Chondrocyte (in vitro differentiated cells): Measurements from ENCODE around the gene INTS15. TPM values are rescaled to one million over a fixed set of nuclear protein-coding genes. Genes with fewer than 3 reads are reported as not detected.

Source experiments
- DNase-seq: peaks from one replicate; pipeline ENCODE4 v3.0.0; 2021; ENCODE audit warnings: mixed read lengths, low spot score
- H3K27ac Mint-ChIP-seq: one replicate; pipeline ENCODE4 v1.8.0; 2021; ENCODE audit warnings: mild to moderate bottlenecking, moderate library complexity, mixed read lengths; ENCODE audit not compliant: unreplicated experiment
- H3K27me3 Mint-ChIP-seq: 2 replicates; pipeline ENCODE4 v1.8.0; 2021; ENCODE audit warnings: low read depth, mixed read lengths
- H3K36me3 Mint-ChIP-seq: 2 replicates; pipeline ENCODE4 v1.8.0; 2021; ENCODE audit warnings: low read depth, mixed read lengths
- H3K4me1 Mint-ChIP-seq: 2 replicates; pipeline ENCODE4 v1.8.0; 2021; ENCODE audit warnings: low read depth, mild to moderate bottlenecking, mixed read lengths
- H3K4me3 Mint-ChIP-seq: one replicate; pipeline ENCODE4 v1.8.0; 2021; ENCODE audit warnings: mild to moderate bottlenecking, moderate library complexity, mixed read lengths; ENCODE audit not compliant: unreplicated experiment
- H3K9me3 Mint-ChIP-seq: 2 replicates; pipeline ENCODE4 v1.8.0; 2021; ENCODE audit warnings: low read depth, mixed read lengths
- total RNA-seq: library from RNA; stranded (reverse); gene quantifications from 3 replicates; pipeline ENCODE4 v1.2.1, GENCODE V29; 2021
- TF ChIP-seq, protein P1 (sequence below): fragments of 200-600 bp; sonication (generic); IDR thresholded peaks from 2 replicates; pipeline ENCODE4 v1.5.0; 2021; ENCODE audit warnings: antibody characterized with exemption, mild to moderate bottlenecking, moderate library complexity

INTS15 gene
- total RNA-seq, 1 donor from 2014 or later, result 30.0 TPM

DNA sequence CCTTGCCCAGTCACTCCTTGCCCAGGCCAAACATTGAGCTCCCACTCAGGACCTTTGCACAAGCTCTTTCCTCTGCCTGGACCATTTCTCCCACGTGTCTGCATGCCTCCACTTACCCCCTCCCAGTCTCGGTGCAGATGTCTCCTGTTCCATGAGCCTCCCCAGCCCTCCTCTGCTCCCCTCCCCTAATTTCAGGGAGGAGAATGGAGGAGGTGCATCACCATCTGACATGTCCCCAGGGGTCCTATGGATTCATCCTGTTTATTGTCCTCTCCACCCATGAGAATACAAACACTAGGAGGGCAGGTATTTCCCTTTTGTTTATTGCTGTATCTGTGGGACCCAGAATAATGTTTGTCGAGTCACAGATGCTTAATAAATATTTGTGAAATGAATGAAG, 29.9 kb upstream of the INTS15 start:
- Mint-ChIP-seq H3K4me1 (no peaks in the 10 kb centered on the region), H3K27ac (no peak overlapping the region), H3K4me3 (no peak overlapping the region), H3K9me3 (no peaks in the 10 kb centered on the region), H3K36me3 (no peaks in the 10 kb centered on the region), H3K27me3 (peaks cover 2% of the 10 kb centered on the region)
- TF ChIP-seq, protein P1, sequence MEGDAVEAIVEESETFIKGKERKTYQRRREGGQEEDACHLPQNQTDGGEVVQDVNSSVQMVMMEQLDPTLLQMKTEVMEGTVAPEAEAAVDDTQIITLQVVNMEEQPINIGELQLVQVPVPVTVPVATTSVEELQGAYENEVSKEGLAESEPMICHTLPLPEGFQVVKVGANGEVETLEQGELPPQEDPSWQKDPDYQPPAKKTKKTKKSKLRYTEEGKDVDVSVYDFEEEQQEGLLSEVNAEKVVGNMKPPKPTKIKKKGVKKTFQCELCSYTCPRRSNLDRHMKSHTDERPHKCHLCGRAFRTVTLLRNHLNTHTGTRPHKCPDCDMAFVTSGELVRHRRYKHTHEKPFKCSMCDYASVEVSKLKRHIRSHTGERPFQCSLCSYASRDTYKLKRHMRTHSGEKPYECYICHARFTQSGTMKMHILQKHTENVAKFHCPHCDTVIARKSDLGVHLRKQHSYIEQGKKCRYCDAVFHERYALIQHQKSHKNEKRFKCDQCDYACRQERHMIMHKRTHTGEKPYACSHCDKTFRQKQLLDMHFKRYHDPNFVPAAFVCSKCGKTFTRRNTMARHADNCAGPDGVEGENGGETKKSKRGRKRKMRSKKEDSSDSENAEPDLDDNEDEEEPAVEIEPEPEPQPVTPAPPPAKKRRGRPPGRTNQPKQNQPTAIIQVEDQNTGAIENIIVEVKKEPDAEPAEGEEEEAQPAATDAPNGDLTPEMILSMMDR, result no peak
- no peak for DNase-seq

DNA sequence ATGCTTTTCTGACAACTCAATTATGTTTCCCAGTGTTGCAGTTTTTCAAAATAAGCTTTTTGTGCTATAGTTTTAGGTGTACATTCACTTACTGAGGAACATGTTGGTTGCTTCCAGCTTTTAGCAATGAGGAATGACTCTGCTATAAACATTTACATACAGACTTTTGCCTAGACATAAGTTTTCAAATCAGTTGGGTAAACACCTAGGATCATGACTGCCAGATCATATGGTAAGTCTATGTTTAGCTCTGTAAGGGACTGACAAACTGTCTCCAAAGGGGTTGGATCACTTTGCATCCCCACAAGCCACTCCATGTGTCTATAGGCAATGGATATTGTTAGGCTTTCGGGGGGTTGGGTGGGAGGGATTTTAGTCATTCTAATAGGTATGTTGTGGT, 27.7 kb upstream of the INTS15 start:
- no peak overlapping the region for H3K27ac Mint-ChIP-seq
- H3K4me1 Mint-ChIP-seq, result no peaks in the 10 kb centered on the region
- no peaks in the 10 kb centered on the region for H3K36me3 Mint-ChIP-seq
- H3K4me3 Mint-ChIP-seq, result no peak overlapping the region
- no peaks in the 10 kb centered on the region for H3K9me3 Mint-ChIP-seq
- H3K27me3 Mint-ChIP-seq, result peaks cover 5% of the 10 kb centered on the region
- no peak for DNase-seq
- TF ChIP-seq, protein P1, result no peak

DNA sequence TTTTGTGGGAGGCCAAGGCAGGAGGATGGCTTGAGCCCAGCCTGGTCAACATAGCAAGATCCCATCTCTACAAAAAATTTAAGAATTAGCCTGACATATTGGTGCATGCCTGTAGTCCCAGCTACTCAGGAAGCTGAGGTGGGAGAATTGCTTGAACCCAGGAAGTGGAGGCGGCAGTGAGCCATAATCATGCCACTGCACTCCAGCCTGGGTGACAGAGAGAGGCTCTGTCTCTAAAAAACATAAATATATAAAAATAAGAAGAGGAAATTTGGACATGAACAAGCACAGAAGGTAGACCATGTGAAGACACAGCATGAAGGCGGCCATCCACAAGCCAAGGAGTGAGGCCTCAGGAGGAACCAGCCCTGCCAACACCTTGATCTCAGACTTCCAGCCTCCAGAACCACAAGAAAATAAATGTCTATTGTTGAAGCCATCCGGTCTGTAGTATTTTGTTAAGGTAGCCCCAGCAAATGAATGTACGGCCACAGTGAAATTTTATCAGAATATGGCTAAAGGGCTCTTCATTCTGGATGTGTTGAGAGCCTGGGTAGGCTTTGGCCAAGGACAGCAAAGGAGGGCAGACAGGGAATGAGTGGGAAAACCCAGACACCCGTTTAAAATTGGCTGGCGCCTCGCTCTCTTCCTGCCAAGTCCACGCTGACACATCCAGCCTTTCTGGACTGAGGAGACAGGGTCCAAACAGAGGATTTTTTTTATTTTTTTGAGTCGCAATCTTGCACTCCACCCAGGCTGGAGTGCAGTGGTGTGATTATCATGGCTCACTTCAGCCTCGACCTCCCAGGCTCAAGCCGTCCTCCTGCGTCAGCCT, 25.7 kb upstream of the INTS15 start:
- H3K27me3 Mint-ChIP-seq, result peaks cover 5% of the 10 kb centered on the region
- H3K9me3 Mint-ChIP-seq, result no peaks in the 10 kb centered on the region
- TF ChIP-seq, protein P1, result no peak
- H3K27ac Mint-ChIP-seq, result no peak overlapping the region
- H3K4me3 Mint-ChIP-seq, result no peak overlapping the region
- no peak for DNase-seq
- H3K36me3 Mint-ChIP-seq, result no peaks in the 10 kb centered on the region
- no peaks in the 10 kb centered on the region for H3K4me1 Mint-ChIP-seq

- DNase-seq, result no peak
- Mint-ChIP-seq H3K9me3 (no peaks in the 10 kb centered on the region), H3K4me1 (no peaks in the 10 kb centered on the region), H3K27me3 (peaks cover 5% of the 10 kb centered on the region), H3K36me3 (no peaks in the 10 kb centered on the region), H3K27ac (no peak overlapping the region), H3K4me3 (no peak overlapping the region)
- TF ChIP-seq, protein P1, result no peak
These were observed 24.2 kb upstream of the INTS15 start for GRCh38 chr7:6565655-6566054.

GRCh38 chr7:6567886-6568285, 21.9 kb upstream of the INTS15 start:
- Mint-ChIP-seq H3K36me3 (no peaks in the 10 kb centered on the region), H3K27ac (no peak overlapping the region), H3K4me1 (no peaks in the 10 kb centered on the region), H3K4me3 (no peak overlapping the region), H3K27me3 (peaks cover 5% of the 10 kb centered on the region), H3K9me3 (no peaks in the 10 kb centered on the region)
- no peak for DNase-seq
- TF ChIP-seq, protein P1, result no peak
